HG03457 (cell line): ENCODE data around the gene OGT.
A peak's percentile ranks its signal among the peaks of the same experiment; 100 is the strongest.
"Not testable (repeated sequence)": the region's sequence is repeated elsewhere in the genome, so short reads cannot be mapped to it uniquely, and the experiment has no call there.

Experiments used
- ATAC-seq: cut with Tn5 transposase; IDR thresholded peaks from one replicate; pipeline ENCODE4 v1.9.1; 2021; ENCODE audit warnings: moderate number of reproducible peaks; ENCODE audit not compliant: unreplicated experiment

The OGT gene

GRCh38 chrX:71532753-71533425 lies at the start of gene OGT:
OGT (plus strand) TSS chrX:71533104; CDS start chrX:71533300, 196 bp downstream.
- ATAC-seq = peak; percentile 64

GRCh38 chrX:71487814-71488213 lies 45.1 kb upstream of the OGT start:
- ATAC-seq = no peak

GRCh38 chrX:71489540-71489939 lies 43.4 kb upstream of the OGT start:
- ATAC-seq = no peak

GRCh38 chrX:71492231-71493065 lies 40.5 kb upstream of the OGT start:
- no peak for ATAC-seq

- ATAC-seq = no peak
These were observed 39.7 kb upstream of the OGT start for GRCh38 chrX:71493111-71493613.

GRCh38 chrX:71495979-71496378 lies 36.9 kb upstream of the OGT start:
- not testable (repeated sequence) for ATAC-seq

- ATAC-seq = no peak
These were observed 36.4 kb upstream of the OGT start for GRCh38 chrX:71496476-71496875.

- not testable (repeated sequence) for ATAC-seq
These were observed 30.8 kb upstream of the OGT start for GRCh38 chrX:71502080-71502479.

GRCh38 chrX:71504346-71504745 lies 28.6 kb upstream of the OGT start:
- no peak for ATAC-seq

GRCh38 chrX:71509289-71509688 lies 23.6 kb upstream of the OGT start:
- ATAC-seq = no peak

GRCh38 chrX:71510161-71510560 lies 22.7 kb upstream of the OGT start:
- ATAC-seq = no peak

- not testable (repeated sequence) for ATAC-seq
These were observed 19.2 kb upstream of the OGT start for GRCh38 chrX:71513731-71514130.

GRCh38 chrX:71514367-71515037 lies 18.4 kb upstream of the OGT start:
- peak; percentile 82 for ATAC-seq

GRCh38 chrX:71515038-71515396 lies 17.9 kb upstream of the OGT start:
- ATAC-seq = no peak

GRCh38 chrX:71525316-71525715 lies 7.6 kb upstream of the OGT start:
- no peak for ATAC-seq

GRCh38 chrX:71532078-71532752 lies 689 bp upstream of the OGT start:
- ATAC-seq = peak; percentile 15

- ATAC-seq = no peak
These were observed 579 bp downstream of the OGT start for GRCh38 chrX:71533516-71533850.

GRCh38 chrX:71533851-71534561 lies 1.1 kb downstream of the OGT start:
- ATAC-seq = no peak

GRCh38 chrX:71534773-71535544 lies 2.1 kb downstream of the OGT start:
- no peak for ATAC-seq

GRCh38 chrX:71536285-71536684 lies 3.4 kb downstream of the OGT start:
- ATAC-seq = no peak
